ENCODE measurements around the gene ULK4.

Gene ULK4

GRCh38 chr3:41611008-41611407 is 350.9 kb downstream of the ULK4 start:
- Histone ChIP-seq H3K9me3 (ENCODE audit: low read length) (no peaks in the 10 kb centered on the region), H3K36me3 (ENCODE audit: insufficient read depth, low read length) (no peaks in the 10 kb centered on the region), H3K4me1 (ENCODE audit: insufficient read depth, low read length) (no peaks in the 10 kb centered on the region), H3K27me3 (ENCODE audit: control insufficient read depth in 1 of 2, insufficient read depth in 2 of 2, low read length in 2 of 2) (no peaks in the 10 kb centered on the region), H3K4me3 (ENCODE audit: low read depth in 1 of 2, low read length in 2 of 2) (no peak overlapping the region), H3K27ac (ENCODE audit: low read depth, low read length) (no peak overlapping the region), H3K9ac (ENCODE audit: low read length) (no peak overlapping the region)

GRCh38 chr3:41608347-41608746 is 353.6 kb downstream of the ULK4 start:
- H3K27ac ChIP-seq (ENCODE audit: low read depth, low read length): no peak overlapping the region
- no peak overlapping the region for H3K9ac ChIP-seq (ENCODE audit: low read length)
- H3K4me1 ChIP-seq (ENCODE audit: insufficient read depth, low read length): no peaks in the 10 kb centered on the region
- no peaks in the 10 kb centered on the region for H3K27me3 ChIP-seq (ENCODE audit: control insufficient read depth in 1 of 2, insufficient read depth in 2 of 2, low read length in 2 of 2)
- no peaks in the 10 kb centered on the region for H3K9me3 ChIP-seq (ENCODE audit: low read length)
- no peaks in the 10 kb centered on the region for H3K36me3 ChIP-seq (ENCODE audit: insufficient read depth, low read length)
- no peak overlapping the region for H3K4me3 ChIP-seq (ENCODE audit: low read depth in 1 of 2, low read length in 2 of 2)

- Histone ChIP-seq H3K9ac (ENCODE audit: low read length) (no peak overlapping the region), H3K27me3 (ENCODE audit: control insufficient read depth in 1 of 2, insufficient read depth in 2 of 2, low read length in 2 of 2) (no peaks in the 10 kb centered on the region), H3K9me3 (ENCODE audit: low read length) (no peaks in the 10 kb centered on the region), H3K4me3 (ENCODE audit: low read depth in 1 of 2, low read length in 2 of 2) (no peak overlapping the region), H3K36me3 (ENCODE audit: insufficient read depth, low read length) (no peaks in the 10 kb centered on the region), H3K4me1 (ENCODE audit: insufficient read depth, low read length) (peaks cover 4% of the 10 kb centered on the region), H3K27ac (ENCODE audit: low read depth, low read length) (no peak overlapping the region)
Observed at GRCh38 chr3:41603807-41604206, 358.1 kb downstream of the ULK4 start.

- Histone ChIP-seq H3K4me1 (ENCODE audit: insufficient read depth, low read length) (peaks cover 7% of the 10 kb centered on the region), H3K4me3 (ENCODE audit: low read depth in 1 of 2, low read length in 2 of 2) (no peak overlapping the region), H3K9ac (ENCODE audit: low read length) (no peak overlapping the region), H3K36me3 (ENCODE audit: insufficient read depth, low read length) (no peaks in the 10 kb centered on the region), H3K9me3 (ENCODE audit: low read length) (no peaks in the 10 kb centered on the region), H3K27ac (ENCODE audit: low read depth, low read length) (no peak overlapping the region), H3K27me3 (ENCODE audit: control insufficient read depth in 1 of 2, insufficient read depth in 2 of 2, low read length in 2 of 2) (no peaks in the 10 kb centered on the region)
Observed at GRCh38 chr3:41602121-41602520, 359.8 kb downstream of the ULK4 start.

- H3K9ac ChIP-seq (ENCODE audit: low read length): no peak overlapping the region
- H3K9me3 ChIP-seq (ENCODE audit: low read length): no peaks in the 10 kb centered on the region
- H3K27ac ChIP-seq (ENCODE audit: low read depth, low read length): no peak overlapping the region
- H3K36me3 ChIP-seq (ENCODE audit: insufficient read depth, low read length): no peaks in the 10 kb centered on the region
- H3K27me3 ChIP-seq (ENCODE audit: control insufficient read depth in 1 of 2, insufficient read depth in 2 of 2, low read length in 2 of 2): no peaks in the 10 kb centered on the region
- peaks cover 7% of the 10 kb centered on the region for H3K4me1 ChIP-seq (ENCODE audit: insufficient read depth, low read length)
- no peak overlapping the region for H3K4me3 ChIP-seq (ENCODE audit: low read depth in 1 of 2, low read length in 2 of 2)
Observed at GRCh38 chr3:41601404-41601987, 360.4 kb downstream of the ULK4 start.

GRCh38 chr3:41600616-41601015 is 361.3 kb downstream of the ULK4 start:
- no peaks in the 10 kb centered on the region for H3K9me3 ChIP-seq (ENCODE audit: low read length)
- no peak overlapping the region for H3K9ac ChIP-seq (ENCODE audit: low read length)
- H3K4me3 ChIP-seq (ENCODE audit: low read depth in 1 of 2, low read length in 2 of 2): no peak overlapping the region
- H3K4me1 ChIP-seq (ENCODE audit: insufficient read depth, low read length): peaks cover 7% of the 10 kb centered on the region
- H3K27ac ChIP-seq (ENCODE audit: low read depth, low read length): no peak overlapping the region
- H3K27me3 ChIP-seq (ENCODE audit: control insufficient read depth in 1 of 2, insufficient read depth in 2 of 2, low read length in 2 of 2): no peaks in the 10 kb centered on the region
- no peaks in the 10 kb centered on the region for H3K36me3 ChIP-seq (ENCODE audit: insufficient read depth, low read length)

- no peak overlapping the region for H3K27ac ChIP-seq (ENCODE audit: low read depth, low read length)
- H3K27me3 ChIP-seq (ENCODE audit: control insufficient read depth in 1 of 2, insufficient read depth in 2 of 2, low read length in 2 of 2): no peaks in the 10 kb centered on the region
- H3K9ac ChIP-seq (ENCODE audit: low read length): no peak overlapping the region
- H3K36me3 ChIP-seq (ENCODE audit: insufficient read depth, low read length): no peaks in the 10 kb centered on the region
- peaks cover 7% of the 10 kb centered on the region for H3K4me1 ChIP-seq (ENCODE audit: insufficient read depth, low read length)
- H3K9me3 ChIP-seq (ENCODE audit: low read length): no peaks in the 10 kb centered on the region
- H3K4me3 ChIP-seq (ENCODE audit: low read depth in 1 of 2, low read length in 2 of 2): no peak overlapping the region
Observed at GRCh38 chr3:41599127-41599484, 362.8 kb downstream of the ULK4 start.

GRCh38 chr3:41598402-41599126 is 363.3 kb downstream of the ULK4 start:
- peaks cover 7% of the 10 kb centered on the region for H3K4me1 ChIP-seq (ENCODE audit: insufficient read depth, low read length)
- H3K4me3 ChIP-seq (ENCODE audit: low read depth in 1 of 2, low read length in 2 of 2): peak overlapping the region in 1 of 2 donors; percentile 2
- H3K36me3 ChIP-seq (ENCODE audit: insufficient read depth, low read length): no peaks in the 10 kb centered on the region
- H3K9me3 ChIP-seq (ENCODE audit: low read length): no peaks in the 10 kb centered on the region
- no peak overlapping the region for H3K27ac ChIP-seq (ENCODE audit: low read depth, low read length)
- no peak overlapping the region for H3K9ac ChIP-seq (ENCODE audit: low read length)
- H3K27me3 ChIP-seq (ENCODE audit: control insufficient read depth in 1 of 2, insufficient read depth in 2 of 2, low read length in 2 of 2): no peaks in the 10 kb centered on the region

- H3K9me3 ChIP-seq (ENCODE audit: low read length): no peaks in the 10 kb centered on the region
- no peak overlapping the region for H3K4me3 ChIP-seq (ENCODE audit: low read depth in 1 of 2, low read length in 2 of 2)
- no peak overlapping the region for H3K27ac ChIP-seq (ENCODE audit: low read depth, low read length)
- H3K27me3 ChIP-seq (ENCODE audit: control insufficient read depth in 1 of 2, insufficient read depth in 2 of 2, low read length in 2 of 2): no peaks in the 10 kb centered on the region
- peaks cover 2% of the 10 kb centered on the region for H3K4me1 ChIP-seq (ENCODE audit: insufficient read depth, low read length)
- no peak overlapping the region for H3K9ac ChIP-seq (ENCODE audit: low read length)
- H3K36me3 ChIP-seq (ENCODE audit: insufficient read depth, low read length): no peaks in the 10 kb centered on the region
Observed at GRCh38 chr3:41593774-41594173, 368.1 kb downstream of the ULK4 start.

GRCh38 chr3:41592753-41593510 is 369.0 kb downstream of the ULK4 start:
- no peak overlapping the region for H3K4me3 ChIP-seq (ENCODE audit: low read depth in 1 of 2, low read length in 2 of 2)
- H3K9ac ChIP-seq (ENCODE audit: low read length): no peak overlapping the region
- H3K36me3 ChIP-seq (ENCODE audit: insufficient read depth, low read length): no peaks in the 10 kb centered on the region

GRCh38 chr3:41583014-41583413 is 378.9 kb downstream of the ULK4 start:
- no peaks in the 10 kb centered on the region for H3K36me3 ChIP-seq (ENCODE audit: insufficient read depth, low read length)

More at GRCh38 chr3:41592753-41593510, 369.0 kb downstream of the ULK4 start:
- H3K27me3 ChIP-seq (ENCODE audit: control insufficient read depth in 1 of 2, insufficient read depth in 2 of 2, low read length in 2 of 2): no peaks in the 10 kb centered on the region
- H3K9me3 ChIP-seq (ENCODE audit: low read length): no peaks in the 10 kb centered on the region
- no peak overlapping the region for H3K27ac ChIP-seq (ENCODE audit: low read depth, low read length)
- no peaks in the 10 kb centered on the region for H3K4me1 ChIP-seq (ENCODE audit: insufficient read depth, low read length)

More at GRCh38 chr3:41583014-41583413, 378.9 kb downstream of the ULK4 start:
- Histone ChIP-seq H3K27me3 (ENCODE audit: control insufficient read depth in 1 of 2, insufficient read depth in 2 of 2, low read length in 2 of 2) (no peaks in the 10 kb centered on the region), H3K27ac (ENCODE audit: low read depth, low read length) (no peak overlapping the region), H3K4me1 (ENCODE audit: insufficient read depth, low read length) (no peaks in the 10 kb centered on the region), H3K4me3 (ENCODE audit: low read depth in 1 of 2, low read length in 2 of 2) (no peak overlapping the region), H3K9me3 (ENCODE audit: low read length) (no peaks in the 10 kb centered on the region), H3K9ac (ENCODE audit: low read length) (no peak overlapping the region)
